ENCODE measurements around the gene NKX6-2. TPM values are rescaled to one million over a fixed set of nuclear protein-coding genes. Genes with fewer than 3 reads are reported as not detected.

The NKX6-2 gene
- total RNA-seq, 4 donors from 2014 or later: not detected

DNA sequence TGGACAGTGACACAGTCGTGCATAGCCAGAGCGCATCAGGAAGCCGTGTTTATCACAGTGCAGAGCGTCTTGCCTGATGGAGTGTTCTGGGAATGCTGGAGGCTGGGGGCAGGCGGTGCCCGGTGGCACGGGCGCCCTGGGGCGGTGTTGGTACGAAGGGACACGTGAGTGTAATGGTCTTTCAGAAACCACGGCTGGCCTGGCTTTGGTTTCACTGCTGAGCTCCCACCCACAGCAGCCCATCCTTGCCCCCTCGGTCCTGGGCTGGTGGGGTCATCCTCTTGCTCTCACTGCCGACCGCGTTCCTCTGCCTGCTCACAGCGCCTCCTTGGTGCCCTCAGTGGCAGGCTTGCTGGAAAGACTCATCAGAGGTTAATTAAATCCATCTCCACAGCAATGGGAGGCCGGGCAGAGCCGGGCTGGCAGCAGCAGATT lies 50.6 kb downstream of the NKX6-2 start:
- no peak overlapping the region for H3K27ac ChIP-seq
- no peaks in the 10 kb centered on the region for H3K9me3 ChIP-seq
- peaks cover 0 to 77% of the 10 kb centered on the region in 2 donors for H3K36me3 ChIP-seq
- no peak for ATAC-seq
- H3K4me1 ChIP-seq: peaks cover 0 to 7% (median 0%) of the 10 kb centered on the region in 3 donors
- no peak for TF ChIP-seq POLR2AphosphoS5 (IDR thresholded peaks at IDR 0.05)
- no peak for TF ChIP-seq POLR2A (IDR thresholded peaks at IDR 0.05)
- TF ChIP-seq, protein P1, sequence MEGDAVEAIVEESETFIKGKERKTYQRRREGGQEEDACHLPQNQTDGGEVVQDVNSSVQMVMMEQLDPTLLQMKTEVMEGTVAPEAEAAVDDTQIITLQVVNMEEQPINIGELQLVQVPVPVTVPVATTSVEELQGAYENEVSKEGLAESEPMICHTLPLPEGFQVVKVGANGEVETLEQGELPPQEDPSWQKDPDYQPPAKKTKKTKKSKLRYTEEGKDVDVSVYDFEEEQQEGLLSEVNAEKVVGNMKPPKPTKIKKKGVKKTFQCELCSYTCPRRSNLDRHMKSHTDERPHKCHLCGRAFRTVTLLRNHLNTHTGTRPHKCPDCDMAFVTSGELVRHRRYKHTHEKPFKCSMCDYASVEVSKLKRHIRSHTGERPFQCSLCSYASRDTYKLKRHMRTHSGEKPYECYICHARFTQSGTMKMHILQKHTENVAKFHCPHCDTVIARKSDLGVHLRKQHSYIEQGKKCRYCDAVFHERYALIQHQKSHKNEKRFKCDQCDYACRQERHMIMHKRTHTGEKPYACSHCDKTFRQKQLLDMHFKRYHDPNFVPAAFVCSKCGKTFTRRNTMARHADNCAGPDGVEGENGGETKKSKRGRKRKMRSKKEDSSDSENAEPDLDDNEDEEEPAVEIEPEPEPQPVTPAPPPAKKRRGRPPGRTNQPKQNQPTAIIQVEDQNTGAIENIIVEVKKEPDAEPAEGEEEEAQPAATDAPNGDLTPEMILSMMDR (IDR thresholded peaks at IDR 0.05): no peak
- TF ChIP-seq EP300 (IDR thresholded peaks at IDR 0.05): no peak
- 80% methylated on average over 3 of the region's 19 CpGs; no CpG with 5 or more reads in 1 of the 2 donors for WGBS, 2 donors (ENCODE audit: low coverage in 1 of 2)
- H3K4me3 ChIP-seq: no peak overlapping the region
- H3K27me3 ChIP-seq: no peaks in the 10 kb centered on the region

GRCh38 chr10:132733926-132734325 lies 52.0 kb downstream of the NKX6-2 start:
- Histone ChIP-seq H3K27me3 (no peaks in the 10 kb centered on the region), H3K4me1 (peaks cover 0 to 7% (median 0%) of the 10 kb centered on the region in 3 donors), H3K27ac (no peak overlapping the region), H3K4me3 (no peak overlapping the region), H3K9me3 (no peaks in the 10 kb centered on the region), H3K36me3 (peaks cover 0 to 81% of the 10 kb centered on the region in 2 donors)
- TF ChIP-seq POLR2A (IDR thresholded peaks at IDR 0.05) (no peak), POLR2AphosphoS5 (IDR thresholded peaks at IDR 0.05) (no peak), EP300 (IDR thresholded peaks at IDR 0.05) (no peak)
- TF ChIP-seq, protein P1 (IDR thresholded peaks at IDR 0.05): no peak
- no CpG with 5 or more reads among the region's 19 CpGs for WGBS, 2 donors (ENCODE audit: low coverage in 1 of 2)
- ATAC-seq: no peak

Other genes with a start within 250 kb of the NKX6-2 start
- 100 to 1,000 TPM; 111 to 288 (median 215) TPM for gene INPP5A, start 248.4 kb downstream of the NKX6-2 start, total RNA-seq
- 1 to 10 TPM in 1 of 4 donors, under 1 TPM in 2, not detected in 1; 0.27 to 2.2 (median 0.30) TPM for gene CFAP46, start 156.4 kb upstream of the NKX6-2 start, total RNA-seq

Data from gastroesophageal sphincter (tissue), 4 donors.